Glutamatergic neuron (in vitro differentiated cells): ENCODE data around the gene OGT. TPM values are rescaled to one million over a fixed set of nuclear protein-coding genes. Genes with fewer than 3 reads are reported as not detected.

Experiments
- DNase-seq: peaks from one replicate; pipeline ENCODE4 v3.0.0; 2022
- H3K27ac Mint-ChIP-seq: one replicate; pipeline ENCODE4 v1.8.0; 2020; ENCODE audit warnings: mild to moderate bottlenecking, mixed read lengths, inconsistent platforms; ENCODE audit not compliant: unreplicated experiment
- H3K27me3 Mint-ChIP-seq: one replicate; pipeline ENCODE4 v1.8.0; 2020; ENCODE audit warnings: mild to moderate bottlenecking, moderate library complexity, mixed read lengths, inconsistent platforms; ENCODE audit not compliant: unreplicated experiment
- H3K36me3 Mint-ChIP-seq: one replicate; pipeline ENCODE4 v1.8.0; 2020; ENCODE audit warnings: mild to moderate bottlenecking, mixed read lengths, inconsistent platforms; ENCODE audit not compliant: unreplicated experiment
- H3K4me1 Mint-ChIP-seq: one replicate; pipeline ENCODE4 v1.8.0; 2020; ENCODE audit warnings: mild to moderate bottlenecking, low read depth, mixed read lengths, inconsistent platforms; ENCODE audit not compliant: unreplicated experiment
- H3K4me3 Mint-ChIP-seq: one replicate; pipeline ENCODE4 v1.8.0; 2020; ENCODE audit warnings: mild to moderate bottlenecking, mixed read lengths, inconsistent platforms; ENCODE audit not compliant: unreplicated experiment
- H3K9me3 Mint-ChIP-seq: one replicate; pipeline ENCODE4 v1.8.0; 2020; ENCODE audit warnings: mild to moderate bottlenecking, moderate library complexity, mixed read lengths, inconsistent platforms; ENCODE audit not compliant: unreplicated experiment
- total RNA-seq: library from RNA; stranded (reverse); fragmentation: NEBNext Ultra II Directional; extraction: Animal tissue kit (Norgen Biotek cat#: 25700); gene quantifications from one replicate; pipeline ENCODE4 v1.2.1, GENCODE V29; 2021; ENCODE audit not compliant: unreplicated experiment
- TF ChIP-seq, protein P1 (sequence below): fragments of 200-600 bp; sonication (generic); IDR thresholded peaks from one replicate; pipeline ENCODE4 v1.5.0; 2021; ENCODE audit not compliant: partially characterized antibody, unreplicated experiment

The OGT gene
- total RNA-seq, 1 donor from 2014 or later = 185 TPM

GRCh38 chrX:71532078-71532752, 689 bp upstream of the OGT start:
- TF ChIP-seq, protein P1, sequence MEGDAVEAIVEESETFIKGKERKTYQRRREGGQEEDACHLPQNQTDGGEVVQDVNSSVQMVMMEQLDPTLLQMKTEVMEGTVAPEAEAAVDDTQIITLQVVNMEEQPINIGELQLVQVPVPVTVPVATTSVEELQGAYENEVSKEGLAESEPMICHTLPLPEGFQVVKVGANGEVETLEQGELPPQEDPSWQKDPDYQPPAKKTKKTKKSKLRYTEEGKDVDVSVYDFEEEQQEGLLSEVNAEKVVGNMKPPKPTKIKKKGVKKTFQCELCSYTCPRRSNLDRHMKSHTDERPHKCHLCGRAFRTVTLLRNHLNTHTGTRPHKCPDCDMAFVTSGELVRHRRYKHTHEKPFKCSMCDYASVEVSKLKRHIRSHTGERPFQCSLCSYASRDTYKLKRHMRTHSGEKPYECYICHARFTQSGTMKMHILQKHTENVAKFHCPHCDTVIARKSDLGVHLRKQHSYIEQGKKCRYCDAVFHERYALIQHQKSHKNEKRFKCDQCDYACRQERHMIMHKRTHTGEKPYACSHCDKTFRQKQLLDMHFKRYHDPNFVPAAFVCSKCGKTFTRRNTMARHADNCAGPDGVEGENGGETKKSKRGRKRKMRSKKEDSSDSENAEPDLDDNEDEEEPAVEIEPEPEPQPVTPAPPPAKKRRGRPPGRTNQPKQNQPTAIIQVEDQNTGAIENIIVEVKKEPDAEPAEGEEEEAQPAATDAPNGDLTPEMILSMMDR = no peak
- DNase-seq = no peak
- Mint-ChIP-seq H3K36me3 (peaks cover 4% of the 10 kb centered on the region), H3K27ac (peak overlapping the region; percentile 97), H3K27me3 (peaks cover 6% of the 10 kb centered on the region), H3K4me1 (peaks cover 1% of the 10 kb centered on the region), H3K9me3 (peaks cover 10% of the 10 kb centered on the region), H3K4me3 (peak overlapping the region; percentile 97)

GRCh38 chrX:71533516-71533850, 579 bp downstream of the OGT start:
- peak overlapping the region; percentile 97 for H3K4me3 Mint-ChIP-seq
- H3K27ac Mint-ChIP-seq = peak overlapping the region; percentile 97
- H3K9me3 Mint-ChIP-seq = peaks cover 10% of the 10 kb centered on the region
- TF ChIP-seq, protein P1 = no peak
- H3K36me3 Mint-ChIP-seq = peaks cover 4% of the 10 kb centered on the region
- peaks cover 1% of the 10 kb centered on the region for H3K4me1 Mint-ChIP-seq
- no peak for DNase-seq
- peaks cover 6% of the 10 kb centered on the region for H3K27me3 Mint-ChIP-seq

DNA sequence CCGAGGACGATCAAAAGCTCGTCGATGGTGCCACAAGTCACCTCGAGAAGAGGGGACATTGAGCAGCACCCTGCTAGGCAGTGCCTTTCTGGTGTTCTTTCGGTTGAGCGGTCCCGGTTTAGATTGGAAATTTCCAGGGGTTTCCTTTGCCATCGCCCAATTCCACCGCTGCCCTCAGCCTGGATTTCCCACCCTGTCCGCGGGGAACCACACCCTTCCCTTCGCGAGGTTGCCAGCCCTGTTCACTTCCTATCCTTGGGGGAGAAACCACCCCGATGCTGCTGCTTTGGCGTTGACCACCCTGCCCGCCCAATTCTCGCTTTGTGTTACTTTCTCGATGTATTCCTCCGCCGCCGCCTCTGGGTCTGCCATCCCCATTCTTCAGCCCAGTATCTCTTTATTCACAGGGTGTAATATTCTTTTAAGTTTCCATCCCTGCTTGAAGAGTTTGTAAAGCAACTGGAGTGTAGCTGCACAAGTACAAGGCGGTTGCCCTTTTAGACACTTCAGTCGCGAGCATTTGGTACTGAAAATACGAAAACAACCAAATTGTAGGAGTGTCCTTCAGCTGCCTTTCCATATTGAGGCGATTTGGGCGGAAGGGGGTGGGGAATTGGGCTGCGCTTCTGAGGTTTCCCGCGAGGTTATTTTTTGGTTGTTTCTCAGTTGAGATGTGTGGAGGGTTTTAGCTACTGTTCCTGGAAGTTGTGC, 1.1 kb downstream of the OGT start:
- Mint-ChIP-seq H3K4me3 (peak overlapping the region; percentile 97), H3K27ac (peak overlapping the region; percentile 97), H3K4me1 (peaks cover 1% of the 10 kb centered on the region), H3K9me3 (peaks cover 10% of the 10 kb centered on the region), H3K36me3 (peaks cover 4% of the 10 kb centered on the region), H3K27me3 (peaks cover 6% of the 10 kb centered on the region)
- peak; percentile 41 for DNase-seq
- TF ChIP-seq, protein P1 = no peak

DNA sequence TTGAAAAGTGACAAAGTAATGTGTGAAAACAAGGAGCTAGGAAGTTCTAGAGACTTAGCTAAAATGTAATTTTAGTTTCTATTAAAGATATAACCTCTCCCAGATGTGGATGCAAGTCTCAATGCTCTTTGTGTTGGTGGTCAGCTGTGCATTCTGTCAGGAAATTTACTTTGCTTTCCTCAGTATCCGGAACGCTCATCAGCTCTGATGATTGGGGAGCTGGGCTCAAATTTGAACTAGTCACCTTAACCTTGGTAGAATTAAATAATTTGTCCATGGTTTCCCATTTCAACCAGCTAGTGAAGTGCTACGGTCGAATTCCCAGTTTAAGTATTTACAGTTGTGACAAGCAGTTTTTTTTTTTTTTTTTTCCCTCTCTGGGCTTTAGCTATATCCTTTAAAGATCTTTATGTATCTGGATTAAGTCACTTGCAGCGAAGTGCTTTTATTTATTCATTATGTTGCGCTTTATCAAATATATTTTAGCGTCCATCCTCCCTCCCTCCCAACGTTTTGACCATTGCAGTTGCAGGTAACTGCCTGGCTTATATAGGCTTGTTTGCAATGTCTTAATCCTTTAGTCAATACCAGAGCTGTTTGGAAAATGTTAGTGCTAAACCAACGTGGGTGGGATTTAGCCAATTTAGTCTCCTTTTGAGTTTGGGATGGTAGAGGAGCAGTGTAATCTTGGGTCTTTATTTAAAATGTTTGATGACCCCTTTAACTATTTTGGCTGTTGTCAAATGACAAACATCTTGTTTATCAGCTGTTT, 2.1 kb downstream of the OGT start:
- H3K4me3 Mint-ChIP-seq = peak overlapping the region; percentile 97
- peaks cover 1% of the 10 kb centered on the region for H3K4me1 Mint-ChIP-seq
- DNase-seq = no peak
- peak overlapping the region; percentile 97 for H3K27ac Mint-ChIP-seq
- H3K9me3 Mint-ChIP-seq = peaks cover 10% of the 10 kb centered on the region
- peaks cover 6% of the 10 kb centered on the region for H3K27me3 Mint-ChIP-seq
- TF ChIP-seq, protein P1 = no peak
- H3K36me3 Mint-ChIP-seq = no peaks in the 10 kb centered on the region
